HepG2 (cell line): ENCODE measurements around the gene SLC13A3. TPM values are rescaled to one million over a fixed set of nuclear protein-coding genes. Genes with fewer than 3 reads are reported as not detected.

Experiments
- BRF2 ChIP-seq: sonication (generic); formaldehyde crosslinking; IDR thresholded peaks from 2 replicates; pipeline ENCODE4 v1.8.1; 2022; ENCODE audit warnings: mild to moderate bottlenecking, missing genetic modification reagents
- CBX5 ChIP-seq: sonication (generic); formaldehyde crosslinking; IDR thresholded peaks from 2 replicates; pipeline ENCODE4 v1.4.0; 2020; ENCODE audit warnings: missing genetic modification reagents, borderline replicate concordance
- DRAP1 ChIP-seq: IDR thresholded peaks from 2 replicates; pipeline ENCODE4 v1.6.1; 2016; ENCODE audit warnings: missing genetic modification reagents, missing compliant biosample characterization
- GTF3A ChIP-seq: sonication (generic); formaldehyde crosslinking; conservative IDR thresholded peaks from 2 replicates; pipeline ENCODE4 v1.4.0; 2020; ENCODE audit warnings: mild to moderate bottlenecking, missing genetic modification reagents
- HBP1 ChIP-seq: IDR thresholded peaks from 2 replicates; pipeline ENCODE4 v1.6.1; 2016; ENCODE audit warnings: low read depth, control low read depth
- HIVEP1 ChIP-seq: sonication (generic); formaldehyde crosslinking; IDR thresholded peaks from 2 replicates; pipeline ENCODE4 v1.4.0; 2020; ENCODE audit warnings: mild to moderate bottlenecking, missing genetic modification reagents
- KLF6 ChIP-seq: IDR thresholded peaks from 2 replicates; pipeline ENCODE4 v1.8.0; 2016; ENCODE audit warnings: missing biosample characterization, missing genetic modification reagents
- MBNL3 ChIP-seq: fragments of 250-450 bp; sonication (Bioruptor Pico); conservative IDR thresholded peaks from 2 replicates; pipeline ENCODE4 v1.8.0; 2022; ENCODE audit warnings: mild to moderate bottlenecking, inconsistent platforms
- MEIS1 ChIP-seq: sonication (generic); formaldehyde crosslinking; IDR thresholded peaks from 2 replicates; pipeline ENCODE4 v1.9.0; 2021; ENCODE audit warnings: mild to moderate bottlenecking, missing genetic modification reagents, moderate library complexity, borderline replicate concordance
- NFAT5 ChIP-seq: sonication (generic); formaldehyde crosslinking; IDR thresholded peaks from 2 replicates; pipeline ENCODE4 v1.4.0; 2020; ENCODE audit warnings: missing genetic modification reagents
- RARG ChIP-seq: sonication (generic); formaldehyde crosslinking; IDR thresholded peaks from 2 replicates; pipeline ENCODE4 v1.4.0; 2020; ENCODE audit warnings: low read depth, mild to moderate bottlenecking, missing genetic modification reagents
- SNAPC2 ChIP-seq: sonication (generic); formaldehyde crosslinking; IDR thresholded peaks from 2 replicates; pipeline ENCODE4 v1.8.1; 2022; ENCODE audit warnings: mild to moderate bottlenecking, missing genetic modification reagents
- SRSF1 ChIP-seq: fragments of 200-400 bp; formaldehyde crosslinking; optimal IDR thresholded peaks from 2 replicates; pipeline ENCODE3; 2017; ENCODE audit warnings: mild to moderate bottlenecking, low read depth, low read length, moderate library complexity
- SRSF4 ChIP-seq: fragments of 200-400 bp; formaldehyde crosslinking; IDR thresholded peaks from one replicate; pipeline ENCODE4 v1.6.1; 2018; ENCODE audit warnings: mild to moderate bottlenecking, low read depth, low read length, moderate library complexity; ENCODE audit not compliant: poor library complexity, severe bottlenecking
- TARDBP ChIP-seq: sonication (generic); formaldehyde crosslinking; IDR thresholded peaks from 2 replicates; pipeline ENCODE4 v1.8.0; 2022; ENCODE audit warnings: mild to moderate bottlenecking, missing genetic modification reagents
- ZBTB21 ChIP-seq: sonication (generic); formaldehyde crosslinking; IDR thresholded peaks from 2 replicates; pipeline ENCODE4 v1.4.0; 2020; ENCODE audit warnings: missing genetic modification reagents
- ZMAT3 ChIP-seq: sonication (generic); formaldehyde crosslinking; conservative IDR thresholded peaks from 2 replicates; pipeline ENCODE4 v1.7.0; 2021; ENCODE audit warnings: missing genetic modification reagents
- ZNF33B ChIP-seq: sonication (generic); formaldehyde crosslinking; IDR thresholded peaks from 2 replicates; pipeline ENCODE4 v1.5.1; 2020; ENCODE audit warnings: mild to moderate bottlenecking, missing genetic modification reagents
- ZNF547 ChIP-seq: sonication (generic); formaldehyde crosslinking; IDR thresholded peaks from 2 replicates; pipeline ENCODE4 v1.5.1; 2020; ENCODE audit warnings: mild to moderate bottlenecking, missing genetic modification reagents
- ZNF576 ChIP-seq: sonication (generic); formaldehyde crosslinking; IDR thresholded peaks from 2 replicates; pipeline ENCODE4 v1.4.0; 2020; ENCODE audit warnings: mild to moderate bottlenecking, missing genetic modification reagents
- ZNF740 ChIP-seq: sonication (generic); formaldehyde crosslinking; IDR thresholded peaks from 2 replicates; pipeline ENCODE4 v1.4.0; 2020; ENCODE audit warnings: missing genetic modification reagents
- ZNF883 ChIP-seq: sonication (generic); formaldehyde crosslinking; IDR thresholded peaks from 2 replicates; pipeline ENCODE4 v1.5.1; 2020; ENCODE audit warnings: mild to moderate bottlenecking, missing genetic modification reagents; ENCODE audit errors: not compliant biosample characterization
- polyA plus RNA-seq, 8 experiments: library from polyadenylated mRNA; depleted of rRNA in 3 of 8; stranded (reverse) in 7 of 8; unstranded in 1 of 8; fragments of >200 nt; fragmentation: Illumina TruSeq in 4 of 8; extraction: Trizol in 4 of 8; gene quantifications; 2 replicates each; pipeline versions ENCODE4 v1.2.1 to v1.2.3, GENCODE V29; 2011 to 2016; ENCODE audit warnings: low read depth in 4 of 8, missing spikeins in 1 of 8, mixed read lengths in 1 of 8; ENCODE audit not compliant: insufficient read depth in 1 of 8
- total RNA-seq, 5 experiments: library from RNA; depleted of rRNA; stranded (reverse); fragments of >200 nt; fragmentation: Illumina TruSeq; extraction: Trizol; gene quantifications; 2 replicates each; pipeline ENCODE4 v1.2.3, GENCODE V29; 2016; ENCODE audit warnings: low read depth in 1 of 5

SLC13A3 gene
- total and polyA plus RNA-seq, 2 of the 13 experiments (the other 11 are each of a cell fraction or from before 2014, with no cell fraction given) = 66.5 to 76.0 TPM

- TF ChIP-seq NFAT5 (CRISPR knock-in tag) = no peak
- TF ChIP-seq MBNL3 (CRISPR knock-in tag) = no peak
- no peak for TF ChIP-seq RARG
- TF ChIP-seq GTF3A (CRISPR knock-in tag) = no peak
- no peak for TF ChIP-seq TARDBP
- peak; percentile 81; the same call in 1 of the 2 replicates for TF ChIP-seq SNAPC2 (CRISPR knock-in tag)
- no peak for TF ChIP-seq ZNF883
- no peak for TF ChIP-seq ZNF33B (CRISPR knock-in tag)
- TF ChIP-seq KLF6 = 0 out of 2 replicates have a peak, but pooled peaks have one; percentile 56
- TF ChIP-seq HIVEP1 = no peak
- no peak for TF ChIP-seq BRF2 (CRISPR knock-in tag)
- no peak; the same call in 1 of the 2 replicates for TF ChIP-seq ZNF547
- no peak for TF ChIP-seq SRSF4
- 0 out of 2 replicates have a peak, but pooled peaks have one; percentile 33 for TF ChIP-seq CBX5 (CRISPR knock-in tag)
- TF ChIP-seq HBP1 (CRISPR knock-in tag) = no peak
- no peak for TF ChIP-seq DRAP1 (CRISPR knock-in tag)
- TF ChIP-seq ZNF740 = no peak
- no peak for TF ChIP-seq ZNF576 (CRISPR knock-in tag)
- TF ChIP-seq MEIS1 (CRISPR knock-in tag) = no peak
- TF ChIP-seq ZMAT3 (CRISPR knock-in tag) = no peak
- no peak; the same call in 1 of the 2 replicates for TF ChIP-seq ZBTB21
- no peak for TF ChIP-seq SRSF1
These were observed 43.3 kb downstream of the SLC13A3 start (continued) for GRCh38 chr20:46607849-46608497.
